ENCODE measurements around the gene GLIPR1. TPM values are rescaled to one million over a fixed set of nuclear protein-coding genes. Genes with fewer than 3 reads are reported as not detected.

Gene GLIPR1
- total RNA-seq, 4 donors from 2014 or later: 10.9 to 19.5 (median 15.8) TPM

DNA sequence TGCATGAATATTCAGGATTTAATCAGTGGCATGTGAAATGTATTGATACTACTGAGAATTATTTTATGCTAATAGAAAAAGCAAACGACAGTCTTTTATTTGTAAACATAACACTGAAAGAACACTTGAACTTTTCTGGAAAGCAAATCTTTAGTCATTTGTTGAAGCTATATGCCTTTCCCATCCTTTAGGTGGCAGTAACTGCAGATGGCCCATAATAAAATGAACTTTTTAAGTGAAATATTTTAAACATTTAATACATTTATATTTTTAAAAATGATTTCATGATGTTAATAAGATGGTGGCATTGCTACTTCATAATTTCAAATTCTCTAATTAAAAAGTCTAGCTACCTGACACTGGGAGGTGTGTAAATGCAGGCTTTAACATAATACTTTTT, 44.7 kb downstream of the GLIPR1 start:
- H3K27ac ChIP-seq (replicated peaks in 1 of 4): no peak overlapping the region
- intact Hi-C loops (cut with DNase I): loop anchor here (2.0 to 5.0 kb wide), 2 partner anchors 512 to 832 kb away; no protein-coding TSS in a partner anchor
- no peak overlapping the region for H3K4me3 ChIP-seq
- no peak for DNase-seq (ENCODE audit: extremely low spot score)
- no peaks in the 10 kb centered on the region for H3K9me3 ChIP-seq
- TF ChIP-seq EP300 (IDR thresholded peaks at IDR 0.05): no peak
- TF ChIP-seq POLR2AphosphoS5 (IDR thresholded peaks at IDR 0.05): no peak
- H3K27me3 ChIP-seq: no peaks in the 10 kb centered on the region
- H3K36me3 ChIP-seq: no peaks in the 10 kb centered on the region
- WGBS: 21% methylated on average over 1 of the region's 1 CpG
- H3K4me1 ChIP-seq: peaks cover 0 to 3% (median 0%) of the 10 kb centered on the region in 4 donors

DNA sequence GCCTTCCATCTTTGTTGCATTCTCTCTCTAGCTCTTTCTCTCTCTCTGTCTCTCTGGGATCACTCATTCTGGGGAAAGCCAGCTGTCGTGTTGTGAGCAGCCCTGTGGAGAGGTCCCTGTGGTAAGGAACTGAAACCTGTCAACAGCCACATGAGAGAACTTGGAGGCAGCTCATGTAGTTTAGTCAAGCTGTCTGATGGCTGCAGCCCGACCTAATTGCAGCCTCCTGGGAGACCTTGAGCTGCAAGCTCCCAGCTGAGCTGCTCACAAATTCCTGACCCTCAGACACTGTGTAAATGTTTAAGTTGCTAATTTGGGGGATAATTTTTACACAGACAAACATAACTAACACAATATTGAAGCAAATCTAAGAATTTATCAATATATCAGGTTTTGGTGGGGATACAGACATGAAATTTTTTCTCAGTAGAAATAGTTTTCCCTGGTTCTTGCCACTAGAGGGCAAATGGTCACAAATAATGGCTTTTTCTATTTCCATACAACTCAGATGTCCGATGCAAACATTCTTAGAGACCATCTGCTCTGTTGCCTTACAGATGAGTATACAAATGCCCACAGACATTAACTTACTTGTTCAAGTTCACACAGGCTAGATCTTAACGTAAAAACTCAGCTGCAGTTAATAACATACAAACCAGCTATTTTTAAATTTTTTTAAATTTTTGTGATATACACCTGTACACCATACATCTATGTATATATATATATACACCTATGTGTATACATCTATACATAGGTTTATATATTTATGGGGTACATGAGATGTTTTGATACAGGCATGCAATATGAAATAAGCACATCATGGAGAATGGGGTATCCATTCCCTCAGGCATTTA, 46.3 kb downstream of the GLIPR1 start:
- intact Hi-C loops (cut with DNase I): loop anchor here (5.0 kb wide), 1 partner anchor 830 kb away; no protein-coding TSS in a partner anchor

DNA sequence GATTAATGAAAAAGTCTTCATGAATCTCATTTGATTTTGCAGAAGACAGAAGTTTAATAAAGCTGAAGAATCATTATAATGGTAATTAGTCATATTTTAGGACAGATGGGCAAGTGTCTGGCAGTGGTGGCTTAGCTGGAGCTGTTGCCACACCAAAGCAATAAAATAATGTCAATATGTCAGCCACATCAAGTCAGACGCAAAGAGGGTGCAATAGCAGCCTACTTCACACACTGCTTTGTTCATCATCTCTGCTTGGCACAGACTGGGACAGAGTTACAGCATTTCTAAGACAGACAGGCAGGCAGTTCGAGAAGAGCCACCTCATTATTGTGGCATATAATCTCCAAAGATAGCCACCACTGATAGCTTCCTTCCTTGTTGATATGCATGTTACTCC, 47.7 kb downstream of the GLIPR1 start:
- Histone ChIP-seq H3K4me3 (no peak overlapping the region), H3K27ac (replicated peaks in 1 of 4) (no peak overlapping the region), H3K9me3 (no peaks in the 10 kb centered on the region), H3K36me3 (no peaks in the 10 kb centered on the region), H3K4me1 (peaks cover 0 to 3% (median 0%) of the 10 kb centered on the region in 4 donors), H3K27me3 (no peaks in the 10 kb centered on the region)
- DNase-seq (ENCODE audit: extremely low spot score): no peak
- WGBS: 67% methylated on average over 2 of the region's 2 CpGs
- no peak for TF ChIP-seq CTCF (IDR thresholded peaks at IDR 0.05)
- no peak for TF ChIP-seq POLR2AphosphoS5 (IDR thresholded peaks at IDR 0.05)
- TF ChIP-seq POLR2A (IDR thresholded peaks at IDR 0.05; ENCODE audit: low read depth): no peak
- no peak for TF ChIP-seq EP300 (IDR thresholded peaks at IDR 0.05)
- intact Hi-C loops (cut with DNase I): loop anchor here (5.0 kb wide), 1 partner anchor 829 kb away; no protein-coding TSS in a partner anchor

More for the DNA sequence above, 46.3 kb downstream of the GLIPR1 start:
- Histone ChIP-seq H3K27ac (replicated peaks in 1 of 4) (no peak overlapping the region), H3K4me3 (no peak overlapping the region), H3K4me1 (peaks cover 0 to 3% (median 0%) of the 10 kb centered on the region in 4 donors), H3K36me3 (no peaks in the 10 kb centered on the region), H3K9me3 (no peaks in the 10 kb centered on the region), H3K27me3 (no peaks in the 10 kb centered on the region)
- 30% methylated on average over 4 of the region's 4 CpGs for WGBS
- TF ChIP-seq POLR2A (IDR thresholded peaks at IDR 0.05; ENCODE audit: low read depth): no peak
- TF ChIP-seq EP300 (IDR thresholded peaks at IDR 0.05): no peak
- TF ChIP-seq CTCF (IDR thresholded peaks at IDR 0.05): peak; percentile 67 to 68 (median 68)
- no peak for TF ChIP-seq POLR2AphosphoS5 (IDR thresholded peaks at IDR 0.05)
- no peak for DNase-seq (ENCODE audit: extremely low spot score)

GRCh38 chr12:75528692-75529091, 48.1 kb downstream of the GLIPR1 start:
- Histone ChIP-seq H3K27ac (replicated peaks in 1 of 4) (no peak overlapping the region), H3K4me3 (no peak overlapping the region), H3K4me1 (peaks cover 0 to 3% (median 0%) of the 10 kb centered on the region in 4 donors), H3K9me3 (no peaks in the 10 kb centered on the region), H3K36me3 (no peaks in the 10 kb centered on the region), H3K27me3 (no peaks in the 10 kb centered on the region)
- no peak for DNase-seq (ENCODE audit: extremely low spot score)
- TF ChIP-seq EP300 (IDR thresholded peaks at IDR 0.05) (no peak), POLR2A (IDR thresholded peaks at IDR 0.05; ENCODE audit: low read depth) (no peak), CTCF (IDR thresholded peaks at IDR 0.05) (no peak), POLR2AphosphoS5 (IDR thresholded peaks at IDR 0.05) (no peak)
- 89% methylated on average over 2 of the region's 2 CpGs for WGBS
- intact Hi-C loops (cut with DNase I): loop anchor here (5.0 kb wide), 1 partner anchor 829 kb away; no protein-coding TSS in a partner anchor

GRCh38 chr12:75529316-75529715, 48.8 kb downstream of the GLIPR1 start:
- DNase-seq (ENCODE audit: extremely low spot score): no peak
- Histone ChIP-seq H3K27me3 (no peaks in the 10 kb centered on the region), H3K4me1 (peaks cover 0 to 3% (median 0%) of the 10 kb centered on the region in 4 donors), H3K36me3 (no peaks in the 10 kb centered on the region), H3K9me3 (no peaks in the 10 kb centered on the region), H3K4me3 (no peak overlapping the region), H3K27ac (replicated peaks in 1 of 4) (no peak overlapping the region)
- TF ChIP-seq CTCF (IDR thresholded peaks at IDR 0.05) (no peak), POLR2A (IDR thresholded peaks at IDR 0.05; ENCODE audit: low read depth) (no peak), EP300 (IDR thresholded peaks at IDR 0.05) (no peak), POLR2AphosphoS5 (IDR thresholded peaks at IDR 0.05) (no peak)
- intact Hi-C loops (cut with DNase I): loop anchor here (5.0 kb wide), 1 partner anchor 828 kb away; no protein-coding TSS in a partner anchor
- 87% methylated on average over 1 of the region's 1 CpG for WGBS
